Testis (tissue), 3 donors: ENCODE results near the gene PIWIL4. TPM values are rescaled to one million over a fixed set of nuclear protein-coding genes. Genes with fewer than 3 reads are reported as not detected.
"Not testable (repeated sequence)": the region's sequence is repeated elsewhere in the genome, so short reads cannot be mapped to it uniquely, and the experiment has no call there.

Experiments
- DNase-seq: peaks from one replicate; pipeline ENCODE4 v3.0.0-alpha.2; 2019
- H3K27ac ChIP-seq, 2 donors: fragments of 200-600 bp; sonication (generic); one replicate each; pipeline ENCODE4 v1.5.1; 2019
- H3K27me3 ChIP-seq: fragments of 200-600 bp; sonication (generic); one replicate; pipeline ENCODE4 v1.5.1; 2019
- H3K36me3 ChIP-seq: fragments of 200-600 bp; sonication (generic); one replicate; pipeline ENCODE4 v1.5.1; 2017; ENCODE audit warnings: low read depth; ENCODE audit errors: missing control alignments
- H3K4me1 ChIP-seq: fragments of 200-600 bp; sonication (generic); one replicate; pipeline ENCODE4 v1.5.1; 2019
- H3K4me3 ChIP-seq, 2 donors: fragments of 200-600 bp; sonication (generic); one replicate each; pipeline ENCODE4 v1.5.1; 2017 to 2019
- H3K9me3 ChIP-seq: fragments of 200-600 bp; sonication (generic); one replicate; pipeline ENCODE4 v1.5.1; 2017
- POLR2A ChIP-seq: fragments of 450-650 bp; IDR thresholded peaks from one replicate; pipeline ENCODE4 v1.6.1; 2017; ENCODE audit warnings: antibody characterized with exemption, mild to moderate bottlenecking, moderate library complexity
- whole genome bisulfite sequencing, 2 donors: methylation state at CpG; one replicate each; pipeline ENCODE4 v1.1.5; 2018; 5-methylcytosine and 5-hydroxymethylcytosine counted together
- intact Hi-C: fragments of 100-400 bp; cut with DNase I; formaldehyde crosslinking; loops from one replicate; pipeline ENCODE4 v1.15.1; 2023; ENCODE audit warnings: low total_unique reads
- polyA plus RNA-seq: library from polyadenylated mRNA; stranded (reverse); fragments of 350-450 nt; fragmentation: Illumina TruSeq; extraction: RNeasy Lipid Tissue Mini Kit (QIAGEN cat#74804); gene quantifications from one replicate; pipeline ENCODE4 v1.2.3, GENCODE V29; 2014; ENCODE audit warnings: low read depth, low replicate concordance; ENCODE audit not compliant: insufficient read depth
- total RNA-seq, 2 donors: library from RNA; depleted of rRNA; stranded (reverse); fragments of >200 nt; gene quantifications; one replicate each; pipeline ENCODE4 v1.2.3, GENCODE V29; 2016
- TF ChIP-seq, protein P1 (sequence below), 3 experiments: fragments of 450-650 bp in 2 of 3; fragments of 200-600 bp in 1 of 3; sonication (generic) in 1 of 3; IDR thresholded peaks; one replicate each; pipeline ENCODE4 v1.5.1; 2016 to 2019; ENCODE audit warnings: antibody characterized with exemption in 3 of 3, mild to moderate bottlenecking in 2 of 3, moderate library complexity in 1 of 3

PIWIL4 gene
- total and polyA plus RNA-seq, 3 donors from 2014 or later: 19.9 to 30.2 (median 23.0) TPM

DNA sequence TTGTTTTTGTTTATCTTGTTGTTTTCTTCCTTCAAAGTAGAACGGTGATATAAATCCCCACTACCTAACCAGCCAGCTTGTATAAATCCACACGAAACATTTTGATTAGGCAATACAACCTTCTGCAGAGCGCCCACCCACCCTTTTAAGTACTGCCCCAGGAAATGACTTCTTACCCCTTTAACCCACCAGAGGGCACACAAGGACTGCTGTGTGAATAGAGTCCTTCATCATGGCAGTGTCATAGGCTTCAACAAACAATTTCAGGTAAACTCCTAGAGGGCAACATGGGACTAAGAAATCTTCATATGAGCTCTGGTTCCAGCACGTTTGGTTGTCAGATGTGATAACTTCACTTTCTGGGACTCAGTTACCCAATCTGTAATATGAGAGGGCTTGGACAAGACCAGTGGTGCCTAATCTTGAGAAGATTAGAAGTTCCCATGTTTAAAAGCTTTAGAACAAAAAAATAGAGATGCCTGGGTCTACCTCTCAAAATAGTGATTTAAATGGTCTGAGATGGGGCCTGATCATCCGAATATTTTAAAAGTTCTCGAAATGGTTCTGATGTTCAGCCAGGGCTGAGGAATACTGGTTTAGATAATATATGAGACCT lies 56.1 kb downstream of the PIWIL4 start:
- intact Hi-C loops: loop anchor here (5.0 kb wide), 1 partner anchor 349 kb away; the partner anchor contains the start of genes CWC15 and KDM4D
- no peaks in the 10 kb centered on the region for H3K4me1 ChIP-seq
- no peaks in the 10 kb centered on the region for H3K36me3 ChIP-seq
- no peak overlapping the region for H3K4me3 ChIP-seq
- WGBS, 2 donors: 42% methylated on average over 6 of the region's 6 CpGs
- no peak for TF ChIP-seq POLR2A
- TF ChIP-seq, protein P1, sequence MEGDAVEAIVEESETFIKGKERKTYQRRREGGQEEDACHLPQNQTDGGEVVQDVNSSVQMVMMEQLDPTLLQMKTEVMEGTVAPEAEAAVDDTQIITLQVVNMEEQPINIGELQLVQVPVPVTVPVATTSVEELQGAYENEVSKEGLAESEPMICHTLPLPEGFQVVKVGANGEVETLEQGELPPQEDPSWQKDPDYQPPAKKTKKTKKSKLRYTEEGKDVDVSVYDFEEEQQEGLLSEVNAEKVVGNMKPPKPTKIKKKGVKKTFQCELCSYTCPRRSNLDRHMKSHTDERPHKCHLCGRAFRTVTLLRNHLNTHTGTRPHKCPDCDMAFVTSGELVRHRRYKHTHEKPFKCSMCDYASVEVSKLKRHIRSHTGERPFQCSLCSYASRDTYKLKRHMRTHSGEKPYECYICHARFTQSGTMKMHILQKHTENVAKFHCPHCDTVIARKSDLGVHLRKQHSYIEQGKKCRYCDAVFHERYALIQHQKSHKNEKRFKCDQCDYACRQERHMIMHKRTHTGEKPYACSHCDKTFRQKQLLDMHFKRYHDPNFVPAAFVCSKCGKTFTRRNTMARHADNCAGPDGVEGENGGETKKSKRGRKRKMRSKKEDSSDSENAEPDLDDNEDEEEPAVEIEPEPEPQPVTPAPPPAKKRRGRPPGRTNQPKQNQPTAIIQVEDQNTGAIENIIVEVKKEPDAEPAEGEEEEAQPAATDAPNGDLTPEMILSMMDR (IDR thresholded peaks at IDR 0.05): peak; percentile 41 to 68 (median 66)
- no peaks in the 10 kb centered on the region for H3K27me3 ChIP-seq
- DNase-seq: peak; percentile 63
- H3K9me3 ChIP-seq: no peaks in the 10 kb centered on the region
- H3K27ac ChIP-seq: no peak overlapping the region

DNA sequence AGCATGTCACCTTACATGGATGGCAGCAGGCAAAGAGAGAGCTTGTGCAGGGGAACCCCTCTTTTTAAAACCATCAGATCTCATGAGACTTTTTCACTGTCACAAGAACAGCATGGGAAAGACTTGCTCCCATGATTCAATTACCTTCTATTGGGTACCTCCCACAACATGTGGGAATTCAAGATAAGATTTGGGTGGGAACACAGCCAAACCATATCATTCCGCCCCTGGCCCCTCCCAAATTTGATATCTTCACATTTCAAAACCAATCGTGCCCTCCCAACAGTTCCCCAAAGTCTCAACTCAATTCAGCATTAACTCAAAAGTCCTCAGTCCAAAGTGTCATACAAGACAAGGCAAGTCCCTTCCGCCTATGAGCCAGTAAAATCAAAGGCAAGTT lies 58.3 kb downstream of the PIWIL4 start:
- DNase-seq, H3K36me3 ChIP-seq, H3K4me1 ChIP-seq, H3K27me3 ChIP-seq, H3K4me3 ChIP-seq, H3K27ac ChIP-seq, H3K9me3 ChIP-seq, intact Hi-C loops: not testable (repeated sequence)
- WGBS, 2 donors: 66 to 68% methylated on average over 3 of the region's 3 CpGs

DNA sequence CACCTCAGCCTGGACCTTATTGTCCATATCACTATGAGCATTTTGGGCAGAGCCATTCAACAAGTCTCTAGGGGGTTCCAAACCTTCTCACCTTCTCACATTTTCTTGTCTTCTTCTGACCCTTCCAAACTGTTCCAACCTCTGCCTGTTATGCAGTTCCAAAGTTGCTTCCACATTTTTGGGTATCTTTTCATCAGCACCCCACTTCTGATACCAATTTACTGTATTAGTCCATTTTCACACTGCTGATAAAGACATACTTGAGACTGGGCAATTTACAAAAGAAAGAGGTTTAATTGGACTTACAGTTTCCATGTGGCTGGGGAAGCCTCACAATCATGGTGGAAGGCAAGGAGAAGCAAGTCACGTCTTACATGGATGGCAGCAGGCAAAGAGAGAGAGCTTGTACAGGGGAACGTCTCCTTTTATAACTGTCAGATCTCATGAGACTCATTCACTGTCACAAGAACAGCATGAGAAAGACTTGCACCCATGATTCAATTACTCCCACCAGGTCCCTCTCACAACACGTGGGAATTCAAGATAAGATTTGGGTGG lies 59.9 kb downstream of the PIWIL4 start:
- H3K4me1 ChIP-seq, H3K27me3 ChIP-seq, H3K36me3 ChIP-seq, intact Hi-C loops, H3K27ac ChIP-seq, DNase-seq, H3K9me3 ChIP-seq, H3K4me3 ChIP-seq: not testable (repeated sequence)
- WGBS, 2 donors: 80% methylated on average over 3 of the region's 3 CpGs

DNA sequence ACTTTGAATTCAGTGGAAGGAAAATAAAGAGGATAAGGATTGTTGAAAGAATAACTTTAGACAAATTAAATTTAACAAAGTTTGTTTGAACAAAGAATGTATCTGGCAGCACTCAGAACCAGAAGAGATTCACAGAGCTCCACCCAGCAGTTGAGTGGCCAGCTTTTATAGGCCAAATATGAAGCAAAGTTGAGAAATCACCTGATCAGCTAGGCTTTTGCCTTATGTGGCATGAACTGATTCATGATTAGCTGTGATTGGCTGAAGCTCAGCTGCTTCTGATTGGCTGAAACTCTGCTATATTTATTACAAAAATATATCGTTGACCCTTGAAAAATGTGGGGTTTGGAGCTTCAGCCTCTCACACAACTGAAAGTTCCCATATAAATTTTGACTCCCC lies 62.6 kb downstream of the PIWIL4 start:
- TF ChIP-seq POLR2A: no peak
- TF ChIP-seq, protein P1 (IDR thresholded peaks at IDR 0.05): no peak
- Histone ChIP-seq H3K27me3 (no peaks in the 10 kb centered on the region), H3K4me3 (no peak overlapping the region), H3K9me3 (no peaks in the 10 kb centered on the region), H3K36me3 (no peaks in the 10 kb centered on the region), H3K4me1 (no peaks in the 10 kb centered on the region), H3K27ac (no peak overlapping the region)
- WGBS, 2 donors: 60 to 73% methylated on average over 1 of the region's 1 CpG
- no peak for DNase-seq
- intact Hi-C loops: loop anchor here (10.0 kb wide), 1 partner anchor 265 kb away; no protein-coding TSS in a partner anchor

DNA sequence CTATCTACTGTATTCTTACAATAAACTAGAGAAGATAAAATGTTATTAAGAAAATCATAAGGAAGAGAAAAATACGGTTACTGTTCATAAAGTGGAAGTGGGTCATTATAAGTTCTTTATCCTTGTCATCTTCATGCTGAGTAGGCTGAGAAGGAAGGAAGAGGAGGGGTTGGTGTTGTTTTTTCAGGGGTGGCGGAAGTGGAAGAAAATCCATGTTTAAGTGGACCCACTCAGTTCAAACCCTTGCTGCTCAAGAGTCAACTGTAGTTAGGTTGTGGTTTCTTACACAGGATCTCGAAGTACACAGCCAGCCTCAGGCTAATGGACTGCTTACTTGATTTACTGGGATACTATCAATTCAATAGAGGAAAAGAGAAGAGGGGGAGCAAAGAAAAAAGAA lies 63.1 kb downstream of the PIWIL4 start:
- no peaks in the 10 kb centered on the region for H3K27me3 ChIP-seq
- H3K27ac ChIP-seq: no peak overlapping the region
- no peaks in the 10 kb centered on the region for H3K36me3 ChIP-seq
- no peak for DNase-seq
- TF ChIP-seq, protein P1 (IDR thresholded peaks at IDR 0.05): no peak
- TF ChIP-seq POLR2A: no peak
- WGBS, 2 donors: 69 to 77% methylated on average over 3 of the region's 3 CpGs
- intact Hi-C loops: loop anchor here (10.0 kb wide), 1 partner anchor 265 kb away; no protein-coding TSS in a partner anchor
- H3K9me3 ChIP-seq: no peaks in the 10 kb centered on the region
- no peak overlapping the region for H3K4me3 ChIP-seq
- H3K4me1 ChIP-seq: no peaks in the 10 kb centered on the region

DNA sequence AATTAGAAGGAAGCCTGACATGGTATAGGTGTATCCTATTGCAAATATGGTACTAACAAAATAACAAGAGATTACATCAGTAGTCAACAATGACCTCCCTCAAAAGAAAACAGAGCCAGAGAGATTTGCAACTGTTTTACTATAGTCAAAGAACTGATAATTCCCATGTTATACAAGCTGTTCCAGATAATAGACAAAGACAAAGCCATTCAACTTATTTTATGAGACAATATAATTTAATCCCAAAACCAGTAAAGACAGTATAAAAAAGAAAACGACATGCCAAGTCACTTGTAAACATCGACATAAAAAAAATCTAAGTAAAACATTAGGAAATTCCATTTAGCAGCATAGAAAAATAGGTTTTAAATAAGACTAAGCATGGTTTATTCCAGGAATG lies 65.2 kb downstream of the PIWIL4 start:
- Histone ChIP-seq H3K27me3 (no peaks in the 10 kb centered on the region), H3K4me3 (no peak overlapping the region), H3K9me3 (no peaks in the 10 kb centered on the region), H3K27ac (no peak overlapping the region), H3K4me1 (no peaks in the 10 kb centered on the region), H3K36me3 (no peaks in the 10 kb centered on the region)
- TF ChIP-seq, protein P1 (IDR thresholded peaks at IDR 0.05): no peak
- no peak for TF ChIP-seq POLR2A
- no peak for DNase-seq
- intact Hi-C loops: loop anchor here (10.0 kb wide), 1 partner anchor 262 kb away; no protein-coding TSS in a partner anchor
- 56 to 79% methylated on average over 2 of the region's 2 CpGs for WGBS, 2 donors
